Bronchial epithelial cell (primary cell): ENCODE results near the gene PARD6G. TPM values are rescaled to one million over a fixed set of nuclear protein-coding genes. Genes with fewer than 3 reads are reported as not detected.

Source experiments
- DNase-seq: peaks from one replicate; pipeline ENCODE4 v3.0.0-alpha.2; 2010; ENCODE audit warnings: low read depth
- FAIRE-seq: peaks from 2 replicates; lab custom pipeline; 2011; peaks lifted over from hg19 to GRCh38; lab: Jason Lieb, UNC
- H3K27me3 ChIP-seq: 2 replicates; pipeline ENCODE4 v1.5.1; 2011; ENCODE audit warnings: low read length; ENCODE audit not compliant: control insufficient read depth, insufficient read depth
- H3K36me3 ChIP-seq: 2 replicates; pipeline ENCODE4 v1.5.1; 2011; ENCODE audit warnings: low read length; ENCODE audit not compliant: control insufficient read depth, insufficient read depth
- H3K4me3 ChIP-seq: 2 replicates; pipeline ENCODE4 v1.5.1; 2011; ENCODE audit warnings: mild to moderate bottlenecking, low read depth, low read length, control low read depth
- CTCF ChIP-seq: IDR thresholded peaks from 2 replicates; pipeline ENCODE4 v1.5.1; 2011; ENCODE audit warnings: mild to moderate bottlenecking, moderate library complexity, low read length, control low read depth, inconsistent platforms; ENCODE audit not compliant: insufficient read depth, severe bottlenecking
- total RNA-seq: library from RNA; depleted of rRNA; stranded (reverse); fragments of >200 nt; gene quantifications from 2 replicates; pipeline ENCODE4 v1.2.1, GENCODE V29; 2014

Gene PARD6G
- total RNA-seq, 1 donor from 2014 or later, result 13.2 TPM

GRCh38 chr18:80175451-80176204 lies 71.7 kb downstream of the PARD6G start:
- TF ChIP-seq CTCF, result no peak
- Histone ChIP-seq H3K36me3 (peaks cover 1% of the 10 kb centered on the region), H3K4me3 (no peak overlapping the region), H3K27me3 (no peaks in the 10 kb centered on the region)
- DNase-seq (no peak), FAIRE-seq (no peak)

- H3K27me3 ChIP-seq, result no peaks in the 10 kb centered on the region
- H3K4me3 ChIP-seq, result no peak overlapping the region
- DNase-seq (no peak), FAIRE-seq (no peak)
- H3K36me3 ChIP-seq, result peaks cover 4% of the 10 kb centered on the region
- no peak for TF ChIP-seq CTCF
Observed at GRCh38 chr18:80173060-80173459, 74.3 kb downstream of the PARD6G start.

GRCh38 chr18:80172056-80172455 lies 75.3 kb downstream of the PARD6G start:
- H3K27me3 ChIP-seq, result no peaks in the 10 kb centered on the region
- no peak for TF ChIP-seq CTCF
- H3K36me3 ChIP-seq, result peaks cover 5% of the 10 kb centered on the region
- FAIRE-seq (peak; percentile 13), DNase-seq (no peak)
- no peak overlapping the region for H3K4me3 ChIP-seq

- peak; percentile 89 for TF ChIP-seq CTCF
- DNase-seq (no peak), FAIRE-seq (no peak)
- peaks cover 5% of the 10 kb centered on the region for H3K36me3 ChIP-seq
- H3K4me3 ChIP-seq, result no peak overlapping the region
- H3K27me3 ChIP-seq, result no peaks in the 10 kb centered on the region
Observed at GRCh38 chr18:80171054-80171872, 76.1 kb downstream of the PARD6G start.

- Histone ChIP-seq H3K27me3 (no peaks in the 10 kb centered on the region), H3K36me3 (peaks cover 4% of the 10 kb centered on the region), H3K4me3 (no peak overlapping the region)
- no peak for FAIRE-seq
- no peak for DNase-seq
- no peak for TF ChIP-seq CTCF
Observed at GRCh38 chr18:80170395-80171053, 76.8 kb downstream of the PARD6G start.
